AG09309 (cell line): ENCODE measurements around the gene DAP3.
"Not testable (repeated sequence)": the region's sequence is repeated elsewhere in the genome, so short reads cannot be mapped to it uniquely, and the experiment has no call there.

ENCODE experiments used
- DNase-seq: peaks from one replicate; pipeline ENCODE4 v3.0.0-alpha.2; 2010; ENCODE audit warnings: low read depth
- H3K4me3 ChIP-seq: 2 replicates; pipeline ENCODE4 v1.5.1; 2011; ENCODE audit warnings: mild to moderate bottlenecking, low read depth, low read length, moderate library complexity; ENCODE audit not compliant: control insufficient read depth
- TF ChIP-seq, protein P1 (sequence below): IDR thresholded peaks from 2 replicates; pipeline ENCODE4 v1.5.1; 2011; ENCODE audit warnings: mild to moderate bottlenecking, low read depth, low read length, inconsistent platforms; ENCODE audit not compliant: insufficient read depth, control insufficient read depth; ENCODE audit errors: missing control alignments

Gene DAP3

GRCh38 chr1:155648207-155649147, 40.4 kb upstream of the DAP3 start:
- peak; percentile 79 for DNase-seq
- H3K4me3 ChIP-seq, result peak overlapping the region; percentile 33
- TF ChIP-seq, protein P1, sequence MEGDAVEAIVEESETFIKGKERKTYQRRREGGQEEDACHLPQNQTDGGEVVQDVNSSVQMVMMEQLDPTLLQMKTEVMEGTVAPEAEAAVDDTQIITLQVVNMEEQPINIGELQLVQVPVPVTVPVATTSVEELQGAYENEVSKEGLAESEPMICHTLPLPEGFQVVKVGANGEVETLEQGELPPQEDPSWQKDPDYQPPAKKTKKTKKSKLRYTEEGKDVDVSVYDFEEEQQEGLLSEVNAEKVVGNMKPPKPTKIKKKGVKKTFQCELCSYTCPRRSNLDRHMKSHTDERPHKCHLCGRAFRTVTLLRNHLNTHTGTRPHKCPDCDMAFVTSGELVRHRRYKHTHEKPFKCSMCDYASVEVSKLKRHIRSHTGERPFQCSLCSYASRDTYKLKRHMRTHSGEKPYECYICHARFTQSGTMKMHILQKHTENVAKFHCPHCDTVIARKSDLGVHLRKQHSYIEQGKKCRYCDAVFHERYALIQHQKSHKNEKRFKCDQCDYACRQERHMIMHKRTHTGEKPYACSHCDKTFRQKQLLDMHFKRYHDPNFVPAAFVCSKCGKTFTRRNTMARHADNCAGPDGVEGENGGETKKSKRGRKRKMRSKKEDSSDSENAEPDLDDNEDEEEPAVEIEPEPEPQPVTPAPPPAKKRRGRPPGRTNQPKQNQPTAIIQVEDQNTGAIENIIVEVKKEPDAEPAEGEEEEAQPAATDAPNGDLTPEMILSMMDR, result peak; percentile 79

DNA sequence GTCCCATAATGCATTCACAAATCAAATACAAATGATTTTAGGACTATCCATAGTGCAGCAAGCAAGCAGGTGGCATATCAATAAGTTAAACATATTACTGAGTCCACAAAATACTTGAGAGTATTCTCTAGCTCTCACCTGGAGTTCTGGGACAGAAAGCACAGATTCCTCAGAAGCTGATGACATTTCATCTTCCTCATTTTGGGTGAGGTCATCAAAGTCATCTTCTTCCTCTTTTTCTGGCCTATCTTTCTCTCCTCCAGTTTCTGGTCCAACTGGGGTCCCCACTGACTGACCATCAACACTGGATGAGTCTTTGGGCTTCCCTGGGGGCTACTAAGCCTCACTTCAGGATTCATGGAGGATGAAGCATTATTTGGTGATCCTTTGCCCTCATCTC, 39.2 kb upstream of the DAP3 start:
- H3K4me3 ChIP-seq, result no peak overlapping the region
- TF ChIP-seq, protein P1, result no peak
- no peak for DNase-seq

DNA sequence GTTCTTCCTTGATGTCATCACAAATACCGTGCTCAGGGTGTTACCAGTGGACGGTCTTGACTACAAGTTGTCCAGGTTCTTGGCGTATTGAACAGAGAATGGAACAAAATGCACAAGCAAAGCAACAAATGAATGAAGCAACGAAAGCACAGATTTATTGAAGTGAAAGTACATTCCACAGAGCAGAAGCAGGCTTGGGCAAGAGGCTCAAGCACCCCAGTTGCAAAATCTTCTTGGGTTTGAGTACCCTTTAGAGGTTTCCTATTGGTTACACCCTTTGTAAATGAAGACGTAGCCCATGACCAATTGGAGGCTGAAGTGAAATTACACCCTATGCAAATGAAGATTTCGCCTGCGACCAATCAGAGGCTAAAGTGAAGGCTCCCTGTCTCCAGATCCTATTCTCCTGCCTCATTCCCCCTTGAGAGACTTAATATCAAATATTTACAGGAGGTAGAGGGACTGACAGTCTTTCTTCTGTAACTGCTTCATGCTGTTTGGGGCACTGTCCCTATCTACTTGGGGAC, 38.6 kb upstream of the DAP3 start:
- DNase-seq, result no peak
- no peak overlapping the region for H3K4me3 ChIP-seq
- TF ChIP-seq, protein P1, result no peak

DNA sequence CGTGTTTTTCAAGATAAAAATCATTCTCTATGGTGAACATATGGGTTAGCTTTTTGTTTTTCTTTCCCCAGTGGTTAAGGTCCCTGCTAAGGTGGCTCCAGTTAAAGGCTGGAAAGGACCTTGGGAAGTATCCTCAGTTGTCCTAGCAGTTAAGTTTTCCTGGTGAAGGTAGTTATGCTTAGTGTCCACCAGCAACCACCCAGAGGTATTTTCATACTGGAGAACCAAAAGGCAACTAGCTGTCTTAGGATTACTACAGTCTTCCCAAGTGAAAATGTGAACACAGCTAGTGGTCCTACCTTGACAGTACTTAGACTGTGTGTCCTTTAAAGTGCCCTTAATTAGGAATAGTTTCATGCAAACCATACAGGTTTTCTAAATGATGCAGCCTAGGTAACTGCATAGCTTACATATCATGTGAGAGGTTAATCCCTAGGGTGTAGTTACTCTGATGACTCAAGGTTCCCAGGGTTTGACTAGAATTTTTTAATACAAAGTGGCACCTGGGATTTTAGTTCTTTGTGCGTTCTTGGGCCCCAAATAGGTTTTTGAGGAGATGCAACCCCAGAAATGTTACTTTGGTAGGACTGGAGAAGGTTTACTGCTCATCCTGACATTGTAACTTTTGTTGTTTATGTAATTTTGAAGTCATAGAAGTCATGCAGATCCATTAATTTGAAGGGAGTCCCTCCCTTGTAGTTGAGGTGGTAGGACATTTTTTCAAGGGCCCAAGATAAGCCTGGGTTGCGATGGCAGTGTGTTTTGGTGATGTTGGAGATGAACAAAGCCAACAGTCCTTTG, 36.8 kb upstream of the DAP3 start:
- DNase-seq, result no peak
- TF ChIP-seq, protein P1, result no peak
- H3K4me3 ChIP-seq, result no peak overlapping the region

GRCh38 chr1:155652951-155653350, 35.9 kb upstream of the DAP3 start:
- TF ChIP-seq, protein P1, result no peak
- no peak for DNase-seq
- H3K4me3 ChIP-seq, result no peak overlapping the region

DNA sequence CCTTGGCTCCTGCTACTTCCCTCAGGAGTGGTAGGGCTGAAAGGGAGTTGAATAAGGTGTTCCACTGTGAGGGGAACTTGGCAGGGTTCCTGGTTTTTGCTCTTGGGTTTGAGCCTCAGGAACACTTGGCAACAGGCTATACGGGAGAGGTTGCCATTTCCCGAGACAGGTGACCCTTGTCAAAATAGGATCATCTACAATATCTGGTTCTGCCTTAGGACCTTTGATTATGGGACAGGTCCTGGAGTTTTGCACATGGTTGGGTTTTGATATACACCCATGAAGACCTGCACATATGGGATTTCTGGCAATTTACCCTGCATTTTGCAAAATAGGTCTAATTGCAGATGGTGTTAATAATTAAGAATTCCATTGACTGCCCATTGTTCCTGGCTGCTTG, 31.4 kb upstream of the DAP3 start:
- DNase-seq, result no peak
- no peak overlapping the region for H3K4me3 ChIP-seq
- TF ChIP-seq, protein P1, result no peak

DNA sequence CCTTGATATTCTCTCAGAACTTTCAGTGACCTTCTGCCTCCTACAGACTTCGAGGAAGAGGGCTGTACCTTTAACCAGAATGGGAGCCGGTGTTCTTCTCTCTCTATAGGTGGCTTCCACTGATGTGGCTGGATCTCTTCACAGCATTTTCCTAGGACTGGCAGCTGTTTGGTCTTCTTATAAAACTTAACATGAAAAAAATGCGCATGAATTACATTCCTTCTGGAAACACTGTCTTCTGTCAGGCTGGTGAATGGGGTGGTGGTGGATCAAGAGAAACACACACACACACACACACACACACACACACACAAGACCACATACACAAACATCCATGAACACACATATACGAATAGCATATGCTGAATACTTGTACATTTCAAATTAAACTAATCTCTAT, 27.7 kb upstream of the DAP3 start:
- not testable (repeated sequence) for DNase-seq, H3K4me3 ChIP-seq
